ENCODE measurements around the gene CLIC4.
"Not testable (repeated sequence)": the region's sequence is repeated elsewhere in the genome, so short reads cannot be mapped to it uniquely, and the experiment has no call there.

Gene CLIC4

DNA sequence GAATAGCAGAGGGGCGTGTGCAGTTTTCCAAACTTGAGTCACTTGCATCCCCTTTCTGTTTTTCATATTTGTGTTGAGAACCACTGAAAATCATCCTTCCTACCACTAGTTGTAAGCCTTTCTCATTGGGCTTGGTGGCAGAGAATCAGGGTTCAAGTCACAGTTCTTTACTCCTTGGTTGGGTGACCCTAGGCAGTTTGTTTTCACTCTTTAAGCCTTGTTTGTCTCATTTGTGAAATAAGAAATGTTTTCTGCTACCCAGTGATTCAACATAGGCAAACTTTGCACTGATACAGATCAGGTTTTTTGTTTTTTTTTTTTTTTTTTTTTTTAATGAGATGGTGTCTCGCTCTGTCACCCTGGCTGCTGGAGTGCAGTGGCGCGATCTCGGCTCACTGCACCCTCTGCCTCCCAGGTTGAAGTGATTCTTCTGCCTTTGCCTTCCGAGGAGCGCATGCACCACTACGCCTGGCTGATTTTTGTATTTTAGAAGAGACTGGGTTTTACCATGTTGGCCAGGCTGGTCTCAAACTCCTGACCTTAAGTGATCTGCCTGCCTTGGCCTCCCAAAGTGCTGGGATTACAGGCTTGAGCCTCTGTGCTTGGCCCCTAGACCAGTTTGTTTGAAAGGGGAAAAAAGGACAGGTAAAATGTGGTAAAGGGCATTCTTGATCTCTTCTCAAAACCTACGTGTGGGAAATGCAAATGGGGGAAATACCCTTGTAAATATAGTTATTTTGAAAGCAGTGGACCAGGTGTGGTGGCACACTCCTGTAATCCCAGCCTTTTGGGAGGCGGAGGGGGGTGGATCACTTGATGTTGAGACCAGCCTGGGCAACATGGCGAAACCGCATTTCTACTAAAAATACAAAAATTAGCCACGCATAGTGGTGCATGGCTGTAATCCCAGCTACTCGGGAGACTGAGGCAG is 3.2 kb downstream of the CLIC4 start:
- no peak for DNase-seq

GRCh38 chr1:24749252-24749651 is 4.0 kb downstream of the CLIC4 start:
- DNase-seq = no peak

DNA sequence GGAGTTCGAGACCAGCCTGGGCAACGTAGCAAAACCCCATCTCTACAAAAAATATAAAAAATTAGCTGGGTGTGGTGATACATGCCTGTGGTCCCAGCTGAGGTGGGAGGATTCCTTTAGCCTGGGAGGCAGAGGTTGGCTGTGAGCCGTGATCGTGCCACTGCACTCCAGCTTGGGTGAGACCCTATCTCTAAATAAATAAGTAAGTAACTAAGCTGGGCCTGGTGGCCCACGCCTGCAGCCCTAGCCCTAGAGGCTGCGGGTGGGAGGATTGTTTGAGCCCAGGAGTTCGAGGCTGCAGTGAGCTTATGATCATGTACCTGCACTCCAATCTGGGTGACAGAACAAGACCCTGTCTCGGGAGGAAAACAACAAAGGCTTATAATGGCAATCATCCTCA is 4.6 kb downstream of the CLIC4 start:
- no peak for DNase-seq

DNA sequence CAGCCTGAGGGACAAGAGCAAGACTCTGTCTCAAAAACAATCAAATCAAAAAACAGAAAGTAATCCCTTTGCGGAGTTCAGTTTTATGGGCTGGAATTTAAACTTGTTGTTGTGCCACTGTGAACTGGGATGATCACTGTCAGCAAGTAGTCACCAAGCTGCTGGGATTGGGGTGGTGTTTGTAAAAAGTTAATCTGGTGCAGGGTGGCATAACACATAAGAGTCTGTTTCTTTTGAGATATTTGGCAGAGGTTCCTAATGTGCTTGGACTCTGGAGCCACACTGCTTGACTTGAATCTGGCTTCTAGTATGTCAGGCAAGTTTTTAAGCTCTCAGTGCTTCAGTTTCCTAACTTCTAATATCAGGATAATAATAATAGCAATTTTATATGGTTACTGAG is 6.6 kb downstream of the CLIC4 start:
- no peak for DNase-seq

DNA sequence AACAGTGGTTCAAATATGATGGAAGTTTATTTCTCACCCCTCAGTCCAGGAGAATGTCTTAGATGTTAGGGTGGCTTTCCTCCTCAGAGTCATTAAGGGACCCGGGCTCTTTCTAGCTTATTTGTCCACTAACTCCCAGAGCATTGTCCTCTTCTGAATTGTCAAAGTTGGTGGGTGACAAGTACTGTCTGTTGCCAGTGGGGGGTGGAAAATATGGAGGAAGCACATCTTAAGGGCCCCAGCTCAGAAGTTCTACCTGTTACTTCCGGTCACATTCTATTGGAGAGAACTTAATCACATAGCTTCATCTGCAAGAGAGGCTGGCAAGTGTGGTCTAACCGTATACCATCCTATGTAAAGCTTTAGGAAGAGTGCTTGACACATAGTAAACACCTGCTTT is 7.1 kb downstream of the CLIC4 start:
- DNase-seq = no peak

- DNase-seq = no peak
Measured at GRCh38 chr1:24754229-24754628, 9.0 kb downstream of the CLIC4 start.

- not testable (repeated sequence) for DNase-seq
Measured at GRCh38 chr1:24755323-24755722, 10.1 kb downstream of the CLIC4 start.

GRCh38 chr1:24756395-24756794 is 11.1 kb downstream of the CLIC4 start:
- DNase-seq = no peak

DNA sequence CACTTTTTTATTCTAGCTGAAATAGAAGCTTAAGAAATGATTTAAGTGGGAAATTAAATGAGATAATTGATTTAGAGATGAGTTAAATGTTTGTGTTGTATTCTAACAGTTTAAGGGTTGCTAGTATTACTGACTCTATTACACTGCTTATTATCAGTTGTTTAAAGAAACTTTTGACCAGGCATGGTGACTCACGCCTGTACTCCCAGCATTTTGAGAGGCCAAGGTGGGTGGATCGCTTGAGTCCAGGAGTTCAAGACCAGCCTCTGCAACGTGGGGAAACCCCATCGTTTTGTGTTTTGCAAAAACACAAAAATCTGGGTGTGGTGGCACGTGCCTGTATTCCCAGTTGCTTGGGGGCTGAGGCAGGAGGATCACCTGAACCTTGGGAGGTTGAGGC is 14.2 kb downstream of the CLIC4 start:
- DNase-seq = no peak

- DNase-seq = no peak
Measured at GRCh38 chr1:24761582-24761981, 16.3 kb downstream of the CLIC4 start.

DNA sequence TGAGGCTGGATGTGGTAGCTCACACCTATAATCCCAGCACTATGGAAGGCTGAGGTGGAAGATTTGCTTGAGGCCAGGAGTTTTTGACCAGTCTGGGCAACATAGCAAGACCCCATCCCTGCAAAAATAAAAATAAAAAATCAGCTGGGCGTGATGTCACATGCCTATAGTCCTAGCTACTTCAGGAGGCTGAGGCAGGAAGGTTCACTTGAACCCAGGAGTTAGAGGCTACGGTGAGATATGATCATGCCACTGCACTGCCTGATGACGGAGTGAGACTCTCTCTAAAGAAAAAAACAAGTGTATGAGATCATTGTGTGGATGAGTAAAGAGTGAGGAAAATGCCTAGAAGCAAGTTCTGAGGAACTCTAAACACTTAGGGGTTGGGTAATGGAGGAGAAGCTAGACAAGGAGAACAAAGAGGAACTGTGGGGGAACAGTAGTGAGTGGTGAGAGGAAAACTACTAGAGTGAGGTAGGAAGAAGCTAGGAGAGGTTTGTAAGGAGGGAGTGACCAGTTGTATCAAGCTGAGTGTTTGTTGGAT is 17.0 kb downstream of the CLIC4 start:
- DNase-seq = peak; percentile 51

- DNase-seq = no peak
Measured at GRCh38 chr1:24763671-24764070, 18.4 kb downstream of the CLIC4 start.

- no peak for DNase-seq
Measured at GRCh38 chr1:24764439-24764838, 19.2 kb downstream of the CLIC4 start.

DNA sequence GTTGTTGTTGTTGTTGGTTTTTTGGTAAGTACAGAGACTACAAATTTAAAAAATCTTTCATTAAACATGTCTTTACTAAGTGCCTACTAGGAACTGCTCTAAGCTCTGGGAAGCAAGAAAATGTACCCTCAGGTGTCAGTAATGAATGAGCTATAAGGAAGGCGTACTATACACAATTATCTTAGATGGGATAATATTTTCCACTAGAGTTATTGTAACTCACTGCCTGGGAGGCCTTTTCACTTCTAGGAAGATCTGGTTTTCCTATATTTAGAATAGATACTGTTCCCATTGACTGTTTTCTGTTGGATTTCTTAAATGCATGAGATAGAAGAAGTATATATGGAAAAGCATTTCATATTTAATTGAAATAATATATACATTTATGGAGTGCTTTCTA is 19.6 kb downstream of the CLIC4 start:
- DNase-seq = peak; percentile 61

DNA sequence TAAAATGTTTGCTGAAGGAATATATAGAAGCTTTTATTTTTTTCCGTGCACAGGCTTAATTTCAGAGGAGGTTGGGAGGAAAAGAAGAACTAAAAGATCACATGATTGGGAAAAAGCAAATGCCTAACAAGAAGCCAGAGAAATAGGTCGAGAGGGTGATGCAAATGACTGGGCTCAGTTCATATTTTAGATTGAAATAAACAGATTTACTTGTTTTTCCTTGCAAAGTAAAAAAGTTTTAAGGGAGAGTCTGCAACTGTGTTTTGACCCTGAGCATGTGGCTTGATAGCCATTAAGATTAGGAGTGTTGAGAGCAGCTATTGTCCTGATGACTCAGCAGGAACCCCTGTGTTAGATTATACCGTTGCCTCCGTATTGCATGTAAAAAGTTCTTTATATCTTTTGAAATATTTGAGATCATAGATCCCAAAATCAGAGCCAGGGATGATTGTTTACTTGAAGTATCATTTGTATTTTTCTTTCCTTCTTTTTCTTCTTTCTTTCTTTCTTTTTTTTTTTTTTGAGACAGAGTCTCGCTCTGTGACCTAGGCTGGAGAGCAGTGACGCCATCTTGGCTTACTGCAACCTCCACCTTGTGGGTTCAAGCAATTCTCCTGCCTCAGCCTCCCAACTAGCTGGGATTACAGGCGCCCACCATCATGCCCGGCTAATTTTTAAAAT is 20.2 kb downstream of the CLIC4 start:
- peak; percentile 83 for DNase-seq

GRCh38 chr1:24767351-24767750 is 22.1 kb downstream of the CLIC4 start:
- DNase-seq = no peak

GRCh38 chr1:24768873-24769605 is 23.8 kb downstream of the CLIC4 start:
- no peak for DNase-seq

DNA sequence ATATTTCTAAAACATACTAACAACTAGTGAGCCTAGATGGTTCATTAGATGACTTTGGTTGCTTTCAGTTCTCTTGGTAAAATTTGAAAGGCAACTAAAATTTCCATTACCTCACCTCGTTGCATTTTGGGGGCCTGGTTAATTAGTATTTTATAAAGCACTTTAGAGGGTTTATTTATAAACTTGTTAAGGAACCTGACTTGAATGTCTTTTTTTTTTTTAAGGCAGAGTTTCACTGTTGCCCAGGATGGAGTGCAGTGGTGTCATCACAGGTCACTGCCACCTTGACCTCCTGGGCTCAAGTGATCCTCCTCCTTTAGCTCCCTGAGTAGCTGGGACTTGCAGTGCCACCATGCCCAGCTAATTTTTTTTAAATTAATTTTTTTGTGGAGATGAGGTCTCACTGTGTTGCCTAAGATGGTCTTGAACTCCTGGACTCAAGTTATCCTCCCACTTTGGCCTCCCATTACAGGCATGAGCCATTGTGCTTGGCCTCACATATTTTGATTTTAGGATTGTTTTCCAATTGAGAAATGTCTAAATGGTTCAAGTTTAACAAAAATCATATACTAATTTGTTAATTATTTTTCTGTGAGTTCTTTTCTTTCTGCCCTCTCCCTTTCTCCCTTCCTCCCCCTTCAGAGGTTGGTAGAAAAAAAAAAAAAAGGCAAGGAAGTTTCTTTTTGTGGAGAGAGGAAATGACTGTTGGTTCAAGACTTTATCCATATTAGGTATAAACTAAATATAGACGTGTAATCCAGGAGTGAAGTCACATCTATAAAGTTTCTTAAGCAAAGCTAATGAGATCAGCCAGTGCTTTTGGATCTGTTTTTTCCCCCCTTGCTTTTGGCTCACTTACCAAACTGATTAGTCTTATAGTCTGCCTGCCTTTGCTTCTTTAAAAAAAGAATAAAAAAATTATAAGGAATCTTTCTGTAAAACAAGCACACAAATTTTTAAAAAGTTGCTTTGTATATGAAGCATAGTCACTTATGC is 24.7 kb downstream of the CLIC4 start:
- peak; percentile 79 for DNase-seq

DNA sequence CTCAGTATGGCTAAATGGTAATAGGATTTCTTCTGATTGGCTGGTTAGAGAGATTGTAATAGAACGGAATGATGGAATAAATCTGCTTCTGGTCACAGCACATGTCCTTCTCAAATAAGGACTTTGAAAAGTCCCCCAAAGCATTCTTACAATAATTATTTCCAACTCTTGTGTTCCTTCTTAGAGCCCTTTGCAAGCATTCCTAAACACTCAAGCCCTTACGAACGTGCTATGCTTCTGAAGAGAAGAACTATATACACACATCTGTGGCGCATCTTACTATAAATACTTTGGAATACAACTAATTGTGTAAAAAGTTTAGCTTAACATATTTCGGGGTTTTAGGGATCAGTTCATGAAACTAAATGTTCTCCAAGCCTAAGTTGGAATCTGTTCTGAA is 25.6 kb downstream of the CLIC4 start:
- no peak for DNase-seq

- no peak for DNase-seq
Measured at GRCh38 chr1:24771574-24771973, 26.3 kb downstream of the CLIC4 start.

DNA sequence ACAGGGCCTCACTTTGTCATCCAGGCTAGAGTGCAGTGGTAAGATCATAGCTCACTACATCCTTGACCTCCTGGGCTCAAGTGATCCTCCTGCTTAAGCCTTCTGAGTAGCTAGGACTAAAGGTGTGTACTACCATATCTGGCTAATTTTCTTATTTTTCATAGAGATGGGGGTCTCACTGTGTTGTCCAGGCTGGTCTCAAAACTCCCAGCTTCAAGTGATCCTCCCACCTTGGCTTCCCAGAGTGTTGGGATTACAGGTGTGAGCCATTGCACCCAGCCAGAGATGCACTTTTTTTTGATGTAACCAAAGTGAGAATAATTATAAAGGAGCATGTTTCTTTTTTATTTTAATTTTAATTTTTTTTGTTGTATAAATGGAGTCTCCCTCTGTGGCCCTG is 28.4 kb downstream of the CLIC4 start:
- no peak for DNase-seq

GRCh38 chr1:24775348-24775747 is 30.1 kb downstream of the CLIC4 start:
- no peak for DNase-seq

All from OCI-M1 (cell line).